Fibroblast of pulmonary artery (primary cell): ENCODE data around the gene PPIL6.
A peak's percentile ranks its signal among the peaks of the same experiment; 100 is the strongest.

Experiments
- DNase-seq: peaks from one replicate; pipeline ENCODE4 v3.0.0-alpha.2; 2010; ENCODE audit warnings: low read depth
- H3K4me3 ChIP-seq: replicated peaks from 2 replicates; pipeline ENCODE4 v1.5.1; 2011; ENCODE audit warnings: low read depth, mild to moderate bottlenecking, control low read depth, low read length, moderate library complexity
- CTCF ChIP-seq: IDR thresholded peaks from 2 replicates; pipeline ENCODE4 v1.5.1; 2011; ENCODE audit warnings: mild to moderate bottlenecking, control low read depth, low read length, inconsistent platforms; ENCODE audit errors: missing control alignments

The PPIL6 gene

GRCh38 chr6:109449064-109449794 is 8.8 kb upstream of the PPIL6 start:
- TF ChIP-seq CTCF, result no peak
- no peak for DNase-seq
- H3K4me3 ChIP-seq, result no peak overlapping the region

GRCh38 chr6:109448615-109449014 is 8.2 kb upstream of the PPIL6 start:
- no peak for TF ChIP-seq CTCF
- H3K4me3 ChIP-seq, result no peak overlapping the region
- DNase-seq, result no peak

GRCh38 chr6:109447878-109448555 is 7.6 kb upstream of the PPIL6 start:
- H3K4me3 ChIP-seq, result no peak overlapping the region
- peak; percentile 20 for DNase-seq
- no peak for TF ChIP-seq CTCF

- H3K4me3 ChIP-seq, result no peak overlapping the region
- TF ChIP-seq CTCF, result no peak
- no peak for DNase-seq
Measured at GRCh38 chr6:109447087-109447486, 6.7 kb upstream of the PPIL6 start.

GRCh38 chr6:109446541-109446940 is 6.1 kb upstream of the PPIL6 start:
- no peak for DNase-seq
- H3K4me3 ChIP-seq, result no peak overlapping the region
- no peak for TF ChIP-seq CTCF

GRCh38 chr6:109446072-109446471 is 5.6 kb upstream of the PPIL6 start:
- no peak for DNase-seq
- no peak overlapping the region for H3K4me3 ChIP-seq
- no peak for TF ChIP-seq CTCF
